RPMI8226 (cell line): Measurements from ENCODE around the gene RAD54L.
A peak's percentile ranks its signal among the peaks of the same experiment; 100 is the strongest.
"Not testable (repeated sequence)": the region's sequence is repeated elsewhere in the genome, so short reads cannot be mapped to it uniquely, and the experiment has no call there.

Experiments used
- DNase-seq: peaks from one replicate; pipeline ENCODE4 v3.0.0-alpha.2; 2015

The RAD54L gene

GRCh38 chr1:46247436-46248121 lies at the start of gene RAD54L:
Gene RAD54L, plus strand, starts transcription at chr1:46247763. Its CDS starts 643 bp downstream, at chr1:46248406.
- DNase-seq, result peak; percentile 100

DNA sequence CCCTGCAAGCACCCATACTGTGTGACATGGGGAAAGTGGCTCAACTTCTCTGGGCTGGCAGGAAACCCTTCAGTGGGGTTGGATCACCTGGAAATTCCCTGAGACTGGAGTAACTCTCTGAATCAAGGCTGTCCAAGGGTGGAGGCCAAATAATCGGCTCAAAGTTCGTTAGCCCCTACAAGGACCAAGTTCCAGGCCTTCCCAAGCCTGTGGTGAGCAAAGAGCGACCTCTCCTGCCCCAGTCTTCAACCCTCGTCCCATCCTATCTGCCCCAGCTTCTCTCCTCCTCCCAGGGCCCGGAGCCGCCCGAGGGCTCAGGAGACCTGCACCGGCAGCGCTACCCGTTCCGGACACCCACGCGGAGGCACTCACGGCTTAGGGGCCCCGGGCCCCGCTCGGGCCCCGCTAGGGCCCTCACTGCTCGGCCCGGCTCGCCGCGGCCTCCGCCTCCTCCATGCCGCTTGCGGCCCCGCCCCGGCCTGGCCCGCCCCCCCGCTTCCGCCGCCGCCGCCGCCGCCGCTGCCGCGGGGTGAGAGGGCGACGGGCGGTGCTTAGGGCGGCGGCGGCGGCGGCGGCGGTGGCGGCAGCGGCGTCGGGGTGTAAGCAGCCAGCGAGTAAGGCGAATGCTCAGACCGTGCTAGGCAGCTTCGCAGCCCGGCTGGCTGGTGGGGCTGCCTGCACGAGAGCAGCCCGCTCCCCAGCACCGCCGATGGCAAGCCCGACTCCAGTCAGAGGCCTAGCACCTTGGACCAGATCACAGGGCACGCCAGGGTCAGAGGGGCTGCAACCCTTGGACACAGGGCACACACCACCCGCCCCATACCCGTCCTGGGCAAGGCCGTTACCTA lies 49.4 kb upstream of the RAD54L start, which contains the start of gene POMGNT1:
Gene POMGNT1 (minus strand): TSS at position 471 of the 848 bp plus-strand sequence. CDS start 613 bp downstream, outside the sequence.
- peak; percentile 85 for DNase-seq

GRCh38 chr1:46199233-46199749 lies 48.3 kb upstream of the RAD54L start:
- DNase-seq, result peak; percentile 35

DNA sequence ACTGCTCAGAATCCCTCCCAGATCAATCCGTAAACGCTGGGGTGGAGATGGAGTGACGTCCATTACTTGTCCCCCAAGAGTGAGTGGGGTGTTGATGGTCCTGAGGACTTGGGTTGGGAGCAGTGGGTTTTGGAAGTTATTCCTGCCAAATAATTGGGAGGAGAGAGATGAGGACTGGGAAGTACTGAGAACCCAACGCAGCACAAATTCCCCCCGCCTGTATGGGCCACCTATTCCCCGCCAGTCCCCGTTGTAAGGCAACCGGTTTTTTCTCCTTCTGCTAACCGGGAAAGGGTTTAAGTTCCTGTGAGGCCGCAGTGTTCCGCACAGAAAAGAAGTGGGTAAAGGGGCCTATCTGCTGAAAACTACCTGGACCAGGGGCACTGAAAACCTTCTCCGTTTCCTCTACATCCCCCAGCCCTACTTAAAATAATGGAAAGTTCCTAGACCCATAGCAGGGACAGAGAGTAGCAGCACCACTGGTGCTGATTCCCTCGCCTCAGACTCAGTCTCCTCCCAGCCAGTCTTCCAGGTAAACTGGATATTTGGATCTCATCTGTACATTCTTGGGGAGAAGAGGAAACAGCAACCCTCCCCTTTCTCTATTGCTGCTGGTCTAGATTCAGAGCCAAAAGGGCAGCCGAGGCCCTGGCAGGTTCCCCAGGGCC lies 43.7 kb upstream of the RAD54L start:
- DNase-seq, result no peak

- no peak for DNase-seq
Observed at GRCh38 chr1:46204406-46204742, 43.2 kb upstream of the RAD54L start.

DNA sequence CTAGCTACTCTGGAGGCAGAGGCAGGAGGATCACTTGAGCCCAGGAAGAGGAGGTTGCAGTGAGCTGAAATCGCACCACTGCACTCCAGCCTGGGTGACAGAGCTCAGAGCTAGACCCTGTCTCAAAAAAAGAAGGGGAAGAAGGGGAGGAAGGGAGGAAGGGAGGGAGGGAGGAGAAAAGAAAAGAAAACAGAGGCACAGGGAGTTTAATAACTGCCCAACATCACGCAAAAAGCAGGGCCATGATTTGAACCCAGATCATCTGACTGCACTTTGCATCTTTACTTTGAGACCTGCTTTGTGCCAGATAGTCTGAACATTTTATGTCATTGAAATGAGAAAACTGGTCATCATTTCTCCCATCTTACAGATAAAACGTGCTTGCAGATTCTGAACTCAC lies 42.4 kb upstream of the RAD54L start:
- DNase-seq, result no peak

- no peak for DNase-seq
Observed at GRCh38 chr1:46205791-46206190, 41.8 kb upstream of the RAD54L start.

- no peak for DNase-seq
Observed at GRCh38 chr1:46206399-46206798, 41.2 kb upstream of the RAD54L start.

DNA sequence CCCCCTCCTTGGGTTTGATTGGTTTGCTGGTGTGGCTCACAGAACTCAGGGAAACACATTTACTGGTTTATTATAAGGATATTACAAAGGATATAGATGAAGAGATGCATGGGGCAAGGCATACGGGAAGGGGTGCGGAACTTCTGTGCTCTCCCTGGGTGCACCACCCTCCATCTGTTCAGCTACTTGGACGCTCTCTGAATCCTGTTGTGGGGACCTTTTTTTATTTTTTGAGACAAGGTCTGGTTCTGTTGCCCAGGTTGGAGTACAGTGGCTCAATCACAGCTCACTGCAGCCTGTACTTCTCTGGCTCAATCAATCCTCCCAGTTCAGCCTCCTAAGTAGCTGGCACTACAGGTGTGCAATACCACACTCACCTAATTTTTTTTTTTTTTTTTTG lies 37.0 kb upstream of the RAD54L start:
- DNase-seq, result no peak

GRCh38 chr1:46211051-46211450 lies 36.5 kb upstream of the RAD54L start:
- no peak for DNase-seq

- no peak for DNase-seq
Observed at GRCh38 chr1:46215504-46215903, 32.1 kb upstream of the RAD54L start.

DNA sequence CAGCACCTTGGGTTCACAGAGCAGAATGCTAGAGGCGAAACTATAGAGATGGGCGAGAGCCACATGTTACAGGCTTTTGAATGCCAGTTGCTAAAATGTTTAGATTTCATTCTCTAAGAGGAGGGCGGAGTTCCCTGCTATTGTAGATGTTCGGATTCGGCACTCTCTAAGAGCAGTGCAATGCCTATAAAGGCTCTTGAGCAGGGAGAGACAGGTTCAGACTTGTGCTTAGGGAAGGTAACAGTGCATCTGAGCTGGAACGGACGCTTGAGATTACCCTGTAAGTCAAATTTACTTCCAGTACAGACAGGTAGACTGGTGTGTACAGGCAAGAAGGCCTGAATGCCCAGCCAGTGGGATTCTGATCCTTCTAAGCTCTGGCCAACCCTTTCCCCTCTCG lies 29.1 kb upstream of the RAD54L start:
- DNase-seq, result no peak

DNA sequence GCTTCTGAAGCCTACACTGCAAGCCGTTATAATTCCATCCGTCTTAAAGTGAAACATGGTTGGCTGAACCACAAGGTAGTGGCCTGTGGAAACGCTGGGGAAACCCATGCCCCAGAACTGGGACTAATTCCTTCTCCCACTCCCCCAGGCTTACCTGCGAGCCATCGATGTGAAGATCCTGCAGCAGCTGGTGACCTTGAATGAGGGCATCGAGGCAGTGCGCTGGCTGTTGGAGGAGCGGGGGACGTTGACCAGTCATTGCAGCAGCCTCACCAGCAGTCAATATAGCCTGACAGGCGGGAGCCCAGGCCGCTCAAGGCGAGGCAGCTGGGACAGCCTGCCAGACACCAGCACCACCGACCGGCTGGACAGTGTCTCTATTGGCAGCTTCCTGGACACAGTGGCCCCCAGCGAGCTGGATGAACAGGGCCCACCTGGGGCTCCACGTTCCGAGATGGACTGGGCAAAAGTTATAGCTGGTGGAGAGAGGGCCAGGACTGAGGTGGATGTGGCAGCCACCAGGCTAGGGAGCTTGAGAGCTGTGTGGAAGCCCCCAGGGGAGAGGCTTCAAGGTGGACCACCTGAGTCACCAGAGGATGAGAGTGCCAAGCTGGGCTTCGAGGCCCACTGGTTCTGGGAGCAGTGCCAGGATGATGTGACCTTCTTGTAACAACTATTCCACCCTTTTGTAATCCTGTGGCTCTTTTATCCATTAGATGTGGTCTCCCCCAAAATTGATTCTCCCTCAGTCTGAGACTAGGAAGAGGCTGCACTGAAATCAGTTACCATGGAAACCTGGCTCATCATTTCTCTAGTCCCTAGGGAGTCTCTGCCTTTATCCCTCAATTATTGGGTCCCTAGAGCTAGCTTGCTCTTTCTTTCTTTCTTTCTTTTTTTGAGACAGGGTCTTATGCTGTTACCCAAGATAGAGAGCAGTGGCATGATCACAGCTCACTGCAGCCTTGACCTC lies 27.7 kb upstream of the RAD54L start:
- no peak for DNase-seq

DNA sequence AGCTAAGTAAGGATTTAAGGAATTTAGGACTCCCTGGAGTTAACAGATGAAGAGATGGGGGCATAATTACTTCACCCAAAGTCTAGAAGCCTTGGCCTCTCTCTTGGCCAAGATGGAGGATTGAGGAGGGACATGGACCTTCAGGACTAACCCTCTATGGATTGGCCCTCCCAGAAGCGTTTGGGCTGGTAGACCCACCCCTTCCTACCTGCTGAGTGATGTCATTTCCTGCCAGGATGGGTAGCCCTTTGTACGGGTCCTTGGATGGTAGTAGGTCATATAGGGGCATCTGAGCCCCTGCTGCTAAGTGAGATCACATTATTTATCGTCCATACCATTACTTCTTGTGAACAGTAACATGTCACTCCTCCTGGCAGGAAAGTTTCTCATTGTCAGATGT lies 26.8 kb upstream of the RAD54L start:
- no peak for DNase-seq

DNA sequence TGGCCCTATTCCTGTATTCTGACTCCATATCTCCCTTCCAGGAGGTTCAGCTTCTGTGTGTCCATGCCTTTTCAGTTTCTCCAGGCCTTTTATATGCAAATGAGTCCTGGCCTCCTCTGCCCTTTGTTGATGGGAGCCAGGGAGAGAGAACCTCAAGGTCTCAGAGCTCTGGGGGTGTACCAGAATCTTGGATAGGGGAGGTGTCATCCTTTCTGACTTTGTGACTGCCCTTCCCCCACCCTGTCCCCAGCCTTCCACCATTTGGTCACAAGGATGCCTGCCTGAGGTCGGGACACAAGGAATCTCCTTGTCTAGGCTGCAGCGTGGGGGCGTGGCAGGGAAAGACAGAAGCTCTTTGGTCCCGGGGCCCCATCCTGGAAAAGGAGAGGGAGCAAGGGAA lies 25.8 kb upstream of the RAD54L start:
- no peak for DNase-seq

GRCh38 chr1:46223055-46223454 lies 24.5 kb upstream of the RAD54L start:
- DNase-seq, result not testable (repeated sequence)

- DNase-seq, result peak; percentile 86
Observed at GRCh38 chr1:46223472-46223943, 24.1 kb upstream of the RAD54L start.

DNA sequence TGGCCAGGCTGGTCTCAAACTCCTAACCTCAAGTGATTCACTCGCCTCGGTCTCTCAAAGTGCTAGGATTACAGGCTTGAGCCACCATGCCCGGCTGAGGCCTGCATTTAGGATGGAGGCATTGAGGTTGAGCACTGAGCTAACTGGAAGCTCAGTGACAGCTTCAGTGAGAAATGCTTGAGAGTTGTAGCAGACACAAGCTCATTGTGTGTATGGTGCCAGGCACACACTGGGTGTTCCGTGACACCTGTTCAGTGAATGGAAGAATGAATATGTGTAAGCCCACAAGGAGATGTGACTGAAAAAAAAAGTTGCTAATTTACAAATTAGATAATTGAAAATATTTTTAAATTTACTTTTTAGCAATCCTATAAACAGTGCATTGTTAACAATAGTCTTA lies 22.6 kb upstream of the RAD54L start:
- DNase-seq, result no peak

DNA sequence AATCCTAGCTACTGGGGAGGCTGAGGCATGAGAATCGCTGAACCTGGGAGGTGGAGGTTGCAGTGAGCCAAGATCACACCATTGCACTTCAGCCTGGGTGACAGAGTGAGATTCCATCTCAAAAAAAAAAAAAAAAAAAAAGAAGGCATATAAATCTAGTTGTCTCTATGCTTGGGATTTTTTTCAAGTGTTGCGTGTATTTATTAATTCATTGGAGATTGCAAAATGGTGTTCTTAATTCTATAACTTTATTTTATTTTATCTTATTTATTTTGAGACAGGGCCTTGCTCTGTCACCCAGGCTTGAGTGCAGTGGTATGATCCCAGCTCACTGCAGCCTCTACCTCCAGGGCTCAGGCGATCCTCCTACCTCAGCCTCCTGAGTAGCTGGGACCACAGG lies 16.3 kb upstream of the RAD54L start:
- not testable (repeated sequence) for DNase-seq

DNA sequence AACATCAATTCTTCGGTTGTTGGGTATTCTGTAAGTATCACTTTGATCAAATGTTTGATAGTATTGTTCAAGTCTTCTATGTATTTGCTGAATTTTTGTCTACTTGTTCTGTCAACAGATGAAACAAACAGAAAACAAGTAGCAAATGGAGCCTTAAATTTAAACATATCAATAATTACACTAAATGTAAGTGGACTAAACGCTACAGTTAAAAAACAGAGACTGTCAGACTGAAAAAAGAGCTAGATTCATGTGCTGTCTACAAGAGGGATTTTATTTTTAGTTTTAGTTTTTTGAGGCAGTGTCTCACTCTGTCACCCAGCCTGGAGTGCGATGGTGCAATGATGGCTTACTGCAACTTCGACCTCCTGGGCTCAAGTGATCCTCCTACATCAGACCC lies 10.7 kb upstream of the RAD54L start:
- no peak for DNase-seq

DNA sequence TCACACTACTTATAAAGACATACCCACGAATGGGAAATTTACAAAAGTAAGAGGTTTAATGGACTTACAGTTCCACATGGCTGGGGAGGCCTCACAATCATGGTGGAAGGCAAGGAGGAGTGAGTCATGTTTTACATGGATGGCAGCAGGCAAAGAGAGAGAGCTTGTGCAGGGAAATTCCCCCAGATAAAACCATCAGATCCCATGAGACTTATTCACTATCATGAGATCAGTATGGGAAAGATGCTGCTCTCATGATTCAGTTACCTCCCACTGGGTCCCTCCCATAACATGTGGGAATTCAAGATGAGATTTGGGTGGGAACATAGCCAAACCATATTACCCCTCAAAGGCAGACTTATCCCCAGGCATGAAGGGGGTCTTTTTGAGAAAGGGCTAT lies 8.7 kb upstream of the RAD54L start:
- DNase-seq, result not testable (repeated sequence)

DNA sequence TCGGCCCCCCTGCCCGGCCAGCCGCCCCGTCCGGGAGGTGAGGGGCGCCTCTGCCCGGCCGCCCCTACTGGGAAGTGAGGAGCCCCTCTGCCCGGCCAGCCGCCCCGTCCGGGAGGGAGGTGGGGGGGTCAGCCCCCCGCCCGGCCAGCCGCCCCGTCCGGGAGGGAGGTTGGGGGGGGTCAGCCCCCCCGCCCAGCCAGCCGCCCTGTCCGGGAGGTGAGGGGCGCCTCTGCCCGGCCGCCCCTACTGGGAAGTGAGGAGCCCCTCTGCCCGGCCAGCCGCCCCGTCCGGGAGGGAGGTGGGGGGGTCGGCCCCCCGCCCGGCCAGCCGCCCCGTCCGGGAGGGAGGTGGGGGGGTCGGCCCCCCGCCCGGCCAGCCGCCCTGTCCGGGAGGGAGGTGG lies 5.8 kb upstream of the RAD54L start:
- DNase-seq, result not testable (repeated sequence)
